ENCODE data around the gene AKR7A2.

The AKR7A2 gene

DNA sequence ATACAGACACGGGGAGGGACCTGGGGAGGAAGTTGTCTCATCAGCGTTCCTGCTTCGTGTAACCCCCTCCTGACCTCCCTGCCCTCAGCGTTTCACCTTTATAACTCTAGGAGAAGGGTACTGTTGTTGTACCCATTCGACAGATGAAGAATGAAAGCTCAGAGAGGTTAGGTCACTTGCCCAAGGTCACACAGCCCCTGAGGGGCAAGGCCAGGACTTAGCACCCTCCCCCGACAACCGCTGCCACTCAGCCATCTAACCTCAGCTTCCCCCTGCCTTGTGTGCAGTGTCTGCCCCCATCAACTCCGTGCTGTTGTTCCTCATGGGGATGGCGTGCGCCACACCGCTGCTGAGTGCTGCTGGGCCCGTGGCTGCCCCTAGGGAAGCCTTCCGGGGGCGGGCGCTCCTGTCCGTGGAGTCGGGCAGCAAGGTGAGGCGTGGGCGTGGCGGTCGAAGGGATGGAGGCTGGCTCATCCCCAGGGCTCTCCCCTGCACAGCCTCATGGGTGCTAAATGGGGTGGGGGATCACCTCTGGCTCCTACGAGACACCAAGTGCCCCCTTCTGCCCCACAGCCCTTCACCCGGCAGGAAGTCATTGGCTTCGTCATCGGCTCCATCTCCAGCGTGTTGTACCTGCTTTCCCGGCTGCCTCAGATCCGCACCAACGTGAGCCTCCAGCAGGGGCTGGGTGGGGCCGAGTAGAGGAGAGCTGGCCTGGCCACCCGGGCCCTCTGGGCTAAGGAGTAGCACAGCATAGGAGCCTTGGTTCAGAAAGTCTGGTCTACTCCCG lies 14.2 kb upstream of the AKR7A2 start:
- no peak overlapping the region for H3K4me3 ChIP-seq (ENCODE audit: low read depth, low read length)

DNA sequence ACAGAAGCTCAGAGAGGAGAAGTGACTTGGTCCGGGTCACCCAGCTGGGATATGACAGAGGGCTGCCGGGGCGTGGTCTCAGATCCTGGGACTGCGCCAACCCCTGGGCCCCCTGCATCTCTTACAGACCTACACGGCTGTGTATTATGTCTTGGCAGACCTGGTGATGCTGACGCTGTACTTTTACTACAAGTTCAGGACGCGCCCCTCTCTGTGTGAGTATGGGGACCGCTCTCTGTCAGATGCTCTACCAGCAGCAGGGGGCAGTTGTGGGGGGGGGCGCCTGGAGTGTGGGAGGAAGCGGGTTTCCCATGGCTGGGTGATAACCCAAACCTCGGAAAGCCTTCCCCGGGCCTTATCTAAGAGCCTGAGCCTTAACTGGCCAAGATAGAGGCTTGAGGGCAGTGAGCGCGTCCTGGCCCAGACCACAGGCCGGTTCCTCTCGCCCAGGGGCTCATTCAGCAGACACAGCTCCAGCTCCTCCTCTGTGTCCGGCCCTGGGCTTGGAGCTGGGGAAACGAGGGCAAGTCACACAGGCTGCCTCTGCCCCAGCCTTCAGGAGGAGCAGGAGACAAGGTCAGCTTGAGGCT lies 13.5 kb upstream of the AKR7A2 start:
- no peak overlapping the region for H3K4me3 ChIP-seq (ENCODE audit: low read depth, low read length)

DNA sequence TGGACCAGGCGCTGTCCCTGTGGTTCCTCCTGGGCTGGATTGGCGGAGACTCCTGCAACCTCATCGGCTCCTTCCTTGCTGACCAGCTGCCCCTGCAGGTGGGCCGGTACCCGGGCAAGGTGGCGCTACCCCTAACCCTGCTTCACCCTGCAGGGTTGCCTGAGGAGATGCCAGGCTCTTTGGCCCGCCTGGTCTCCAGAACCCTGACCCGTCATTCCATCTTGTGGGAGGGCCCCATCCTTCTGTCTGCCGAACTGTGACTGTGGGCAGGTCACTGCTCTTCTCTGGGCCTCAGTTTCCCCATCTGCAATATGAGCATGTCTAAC lies 12.7 kb upstream of the AKR7A2 start:
- H3K4me3 ChIP-seq (ENCODE audit: low read depth, low read length): no peak overlapping the region

DNA sequence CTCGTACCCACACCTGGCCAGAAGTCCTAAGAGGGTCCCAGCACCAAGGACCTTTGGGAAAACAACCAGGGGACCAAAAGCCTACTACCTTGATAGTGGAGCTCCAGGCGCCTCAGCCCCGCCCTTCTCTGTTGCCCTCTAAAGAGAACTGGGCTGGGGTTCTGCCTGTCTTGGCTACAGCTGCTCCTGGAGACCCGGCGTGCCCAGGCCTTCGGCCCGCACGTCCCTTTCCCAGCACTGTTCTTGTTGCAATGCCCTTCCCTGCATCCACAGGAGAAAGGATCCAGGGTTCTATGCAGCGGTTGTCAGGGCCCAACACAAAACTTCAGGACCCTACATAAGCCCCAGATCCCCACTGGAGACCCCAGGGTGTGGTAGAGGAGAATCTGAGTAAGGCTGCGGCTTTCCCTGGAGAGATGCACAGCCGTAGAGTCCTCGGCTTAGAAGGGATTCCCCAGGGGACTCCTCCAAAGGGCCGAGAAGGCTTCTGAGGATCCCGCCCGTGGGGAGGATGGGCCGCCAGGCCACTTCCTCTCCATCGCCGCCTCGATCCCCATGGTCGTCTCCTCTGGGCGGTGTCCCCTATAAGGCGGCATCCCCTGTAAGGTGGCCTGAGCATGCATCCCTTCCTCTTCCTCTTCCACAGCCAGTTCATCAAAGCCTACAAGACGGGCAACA lies 12.2 kb upstream of the AKR7A2 start:
- H3K4me3 ChIP-seq (ENCODE audit: low read depth, low read length): no peak overlapping the region

DNA sequence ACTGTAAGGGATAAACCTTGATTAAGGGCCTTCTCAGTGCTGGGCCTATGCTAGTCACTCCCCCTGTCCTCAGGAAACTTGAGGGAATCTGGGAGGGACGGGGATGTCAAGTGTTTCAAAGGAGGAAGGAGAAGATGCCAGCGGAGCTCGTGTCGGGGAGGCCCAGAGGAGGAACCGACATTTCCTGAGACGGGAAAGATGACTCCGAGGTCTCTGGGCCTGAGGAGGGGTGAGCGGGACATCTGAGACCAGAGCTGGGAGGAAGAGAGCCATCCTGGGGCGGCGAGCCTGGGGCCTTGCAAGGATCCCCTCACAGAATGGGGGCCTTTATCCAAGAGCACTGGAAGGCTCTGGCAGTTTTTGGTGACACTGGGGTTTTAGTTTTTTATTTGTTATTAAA lies 10.5 kb upstream of the AKR7A2 start:
- H3K4me3 ChIP-seq (ENCODE audit: low read depth, low read length): no peak overlapping the region

DNA sequence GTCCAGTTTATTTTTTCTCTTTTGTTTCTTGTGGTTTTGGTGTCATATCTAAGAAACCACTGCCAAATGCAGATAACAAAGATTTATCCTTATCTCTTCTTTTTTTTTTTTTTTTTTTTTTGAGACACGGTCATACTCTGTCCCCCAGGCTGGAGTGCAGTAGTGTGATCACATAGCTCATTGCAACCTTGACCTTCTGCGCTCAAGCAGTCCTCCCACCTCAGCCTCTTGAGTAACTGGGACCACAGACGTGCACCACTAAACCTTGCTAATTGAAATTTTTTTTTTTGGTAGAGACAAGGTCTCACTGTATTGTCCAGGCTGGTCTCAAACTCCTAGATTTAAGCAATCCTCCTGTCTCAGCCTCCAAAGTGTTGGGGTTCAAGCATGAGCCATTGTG lies 9.1 kb upstream of the AKR7A2 start:
- H3K4me3 ChIP-seq (ENCODE audit: low read depth, low read length): no peak overlapping the region

DNA sequence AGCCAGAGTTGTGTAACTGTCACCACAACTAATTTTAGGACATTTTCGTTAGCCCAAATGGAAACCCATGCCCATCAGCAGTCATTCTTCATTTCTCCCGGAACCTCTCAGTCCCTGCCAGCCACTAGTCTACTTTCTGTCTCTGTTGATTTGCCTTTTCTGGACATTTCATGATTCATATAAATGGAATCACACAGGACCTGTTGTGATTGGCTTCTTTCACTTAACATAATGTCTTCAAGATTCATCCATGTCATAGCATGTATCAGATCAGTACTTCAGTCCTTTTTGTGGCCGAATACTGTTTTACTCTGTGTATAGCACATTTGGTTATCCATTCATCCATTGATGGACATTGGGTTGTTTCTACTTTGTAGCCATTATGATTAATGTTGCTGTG lies 7.3 kb upstream of the AKR7A2 start:
- H3K4me3 ChIP-seq (ENCODE audit: low read depth, low read length): no peak overlapping the region

DNA sequence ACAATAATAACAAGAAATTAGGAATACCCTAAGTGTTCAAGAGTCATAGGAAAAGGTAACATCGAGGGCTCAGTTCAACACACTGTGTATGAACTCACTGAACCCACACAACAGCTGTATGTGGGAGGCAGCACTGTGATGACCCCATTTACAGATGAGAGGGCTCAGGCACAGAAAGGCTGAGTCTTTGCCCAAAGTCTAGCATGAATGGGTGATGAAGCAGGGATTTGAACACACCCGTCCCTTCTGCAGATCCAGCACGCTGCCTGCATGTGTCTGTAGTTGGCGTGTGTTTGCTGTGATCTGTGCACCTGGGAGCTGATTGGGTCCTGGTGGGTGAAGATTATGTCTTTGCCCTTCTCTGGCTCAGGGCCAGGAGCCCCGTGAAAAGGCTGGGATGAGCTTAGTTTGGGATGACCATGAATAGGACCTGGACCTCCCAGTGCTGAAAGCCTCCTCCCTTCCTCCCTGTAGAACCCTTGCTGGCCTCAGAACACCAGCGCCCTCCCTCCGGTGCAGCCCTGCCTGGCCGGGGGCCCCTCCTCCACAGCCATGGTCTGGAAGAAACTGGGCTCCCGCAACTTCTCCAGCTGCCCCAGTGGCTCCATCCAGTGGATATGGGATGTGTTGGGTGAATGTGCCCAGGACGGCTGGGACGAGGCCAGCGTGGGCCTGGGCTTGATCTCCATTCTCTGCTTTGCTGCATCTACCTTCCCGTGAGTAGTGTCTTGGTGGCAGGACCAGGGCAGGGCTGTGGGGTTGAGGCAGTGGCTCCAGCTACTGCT lies 5.4 kb upstream of the AKR7A2 start:
- H3K4me3 ChIP-seq (ENCODE audit: low read depth, low read length): no peak overlapping the region

DNA sequence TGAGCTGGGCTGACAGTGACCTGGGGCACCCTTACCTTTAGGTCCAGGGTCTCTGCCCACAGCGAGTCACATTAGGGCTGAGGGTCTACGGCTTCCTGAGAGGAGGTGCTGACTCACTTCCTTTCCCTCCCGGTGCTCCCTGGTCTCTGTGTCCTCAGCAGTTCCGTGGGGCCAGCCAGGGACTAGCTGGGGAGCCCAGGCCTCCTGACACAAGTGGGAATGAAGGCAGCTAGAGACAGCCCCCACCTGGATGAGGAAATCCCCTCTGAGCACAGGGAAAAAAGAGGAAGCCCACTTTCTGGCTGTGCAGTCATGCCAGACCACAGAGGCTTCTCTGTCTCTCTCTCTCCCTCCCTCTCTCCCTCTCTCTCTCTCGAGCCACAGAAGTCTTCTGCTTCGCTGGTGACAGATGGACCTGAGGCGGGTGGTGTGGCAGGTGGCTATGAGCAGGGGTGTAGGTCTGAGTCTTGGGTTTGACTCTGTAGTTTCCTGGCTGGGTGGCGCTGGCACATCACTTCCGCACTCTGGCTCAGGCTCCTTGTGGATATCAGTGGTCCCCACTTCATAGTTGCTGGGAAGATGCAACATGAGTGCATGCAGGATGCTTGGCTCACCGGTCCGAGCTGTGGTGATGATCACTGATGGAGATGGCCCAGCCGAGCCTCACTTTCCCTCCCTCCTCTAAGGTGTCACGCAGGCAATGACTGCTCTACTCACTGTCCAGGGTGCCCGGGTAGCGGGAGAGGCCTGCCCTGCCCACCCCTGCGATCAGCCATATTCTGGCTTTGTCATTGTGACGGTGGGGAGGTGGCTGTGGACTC lies 3.6 kb upstream of the AKR7A2 start:
- no peak overlapping the region for H3K4me3 ChIP-seq (ENCODE audit: low read depth, low read length)

DNA sequence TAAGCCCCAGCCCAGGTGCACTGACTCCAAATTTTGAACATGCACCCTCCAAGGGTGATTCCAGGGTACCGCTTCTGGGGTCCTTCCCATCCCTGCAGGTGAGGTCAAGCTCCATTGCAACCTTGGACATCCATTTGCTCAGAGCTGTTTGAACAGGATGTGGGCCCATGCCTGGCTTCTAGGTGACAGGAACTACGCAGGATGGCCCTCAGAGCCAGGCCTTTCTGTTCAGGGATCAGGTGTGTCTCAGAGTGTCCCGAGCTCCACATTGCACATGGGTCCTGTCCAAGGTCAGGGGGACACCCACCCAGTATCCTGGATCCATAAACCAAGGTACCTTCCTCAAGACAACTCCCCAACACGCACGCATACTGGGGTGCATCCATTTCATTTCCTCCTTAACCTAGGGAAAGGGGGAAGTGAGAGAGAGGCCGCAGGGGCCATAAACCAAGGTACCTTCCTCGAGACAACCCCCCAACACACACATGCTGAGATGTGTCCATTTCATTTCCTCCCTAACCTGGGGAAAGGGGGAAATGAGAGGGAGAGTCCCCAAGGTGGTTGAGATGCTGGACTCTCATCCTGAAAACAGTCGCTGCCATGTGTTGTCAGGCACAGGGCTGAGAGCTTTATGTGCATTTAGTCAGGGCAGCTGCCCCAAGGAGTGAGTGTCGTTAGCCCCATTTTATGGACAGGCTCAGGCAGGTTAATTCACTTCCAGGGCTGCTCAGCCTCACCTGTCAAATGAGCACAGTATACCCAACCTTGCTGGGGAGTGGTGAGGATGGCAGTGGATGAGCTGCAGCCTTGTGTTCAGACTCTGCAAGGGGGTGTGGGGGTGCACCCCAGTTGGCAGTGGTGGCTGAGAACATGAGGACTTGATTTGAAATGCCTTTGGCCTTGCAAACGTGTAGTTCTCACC lies 2.3 kb upstream of the AKR7A2 start:
- no peak overlapping the region for H3K4me3 ChIP-seq (ENCODE audit: low read depth, low read length)

DNA sequence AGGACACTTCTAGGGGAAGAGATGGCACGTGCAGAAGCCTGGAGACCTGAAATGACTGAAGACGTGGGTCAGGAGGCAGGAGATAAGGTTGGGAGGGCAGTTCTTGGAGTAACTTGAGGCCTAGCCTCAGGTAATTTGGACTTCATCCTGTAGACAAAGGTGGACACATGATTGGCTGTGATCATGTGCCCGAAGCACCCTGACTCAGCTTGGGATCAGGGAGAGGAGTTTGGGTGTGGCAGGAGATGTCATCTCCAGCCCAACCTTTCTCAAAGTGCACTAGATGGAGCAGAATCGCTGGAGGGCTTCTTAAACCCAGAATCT lies 1.7 kb upstream of the AKR7A2 start:
- no peak overlapping the region for H3K4me3 ChIP-seq (ENCODE audit: low read depth, low read length)

DNA sequence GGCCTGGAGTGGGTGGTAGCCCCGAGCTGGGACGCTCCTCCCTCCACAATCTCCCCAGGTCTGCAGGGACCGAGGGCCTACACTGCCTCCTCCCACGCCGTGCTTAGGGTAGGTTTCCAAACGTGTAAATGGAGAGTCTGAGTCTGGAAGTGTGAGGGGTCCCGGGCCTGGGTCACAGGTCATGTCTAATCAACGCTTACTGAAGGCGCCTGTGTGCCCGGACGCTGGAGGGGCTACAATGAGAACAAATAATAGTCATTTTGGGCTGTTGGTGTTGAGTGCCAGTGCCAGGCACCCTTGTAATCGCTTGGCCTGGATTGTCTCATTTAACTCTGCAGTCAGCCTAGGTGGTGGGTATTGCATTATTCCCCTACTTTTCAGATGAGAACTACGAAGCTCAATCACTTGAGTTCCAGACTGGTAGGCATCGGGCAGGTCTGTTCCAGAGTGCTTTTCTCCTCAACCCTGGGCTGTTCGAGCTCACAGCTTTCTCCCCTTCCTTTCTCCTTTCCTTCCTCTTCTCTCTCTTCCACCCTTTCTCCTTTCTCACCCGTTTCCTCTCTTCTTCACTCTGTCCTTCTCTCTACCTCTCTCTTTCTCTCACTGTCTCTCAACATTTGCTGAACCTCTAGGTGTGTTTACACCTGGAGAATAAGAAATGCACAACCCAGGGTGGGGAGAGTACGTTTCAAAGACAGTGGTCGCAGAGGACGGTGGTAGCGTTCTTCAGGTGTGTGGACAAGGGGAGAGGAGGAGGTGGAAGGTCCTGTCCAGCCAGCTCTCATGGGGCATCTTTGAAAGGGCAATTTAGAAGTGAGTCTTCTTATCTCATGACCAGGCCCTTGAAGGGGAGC lies 1.1 kb upstream of the AKR7A2 start:
- peak overlapping the region; percentile 81 for H3K4me3 ChIP-seq (ENCODE audit: low read depth, low read length)

DNA sequence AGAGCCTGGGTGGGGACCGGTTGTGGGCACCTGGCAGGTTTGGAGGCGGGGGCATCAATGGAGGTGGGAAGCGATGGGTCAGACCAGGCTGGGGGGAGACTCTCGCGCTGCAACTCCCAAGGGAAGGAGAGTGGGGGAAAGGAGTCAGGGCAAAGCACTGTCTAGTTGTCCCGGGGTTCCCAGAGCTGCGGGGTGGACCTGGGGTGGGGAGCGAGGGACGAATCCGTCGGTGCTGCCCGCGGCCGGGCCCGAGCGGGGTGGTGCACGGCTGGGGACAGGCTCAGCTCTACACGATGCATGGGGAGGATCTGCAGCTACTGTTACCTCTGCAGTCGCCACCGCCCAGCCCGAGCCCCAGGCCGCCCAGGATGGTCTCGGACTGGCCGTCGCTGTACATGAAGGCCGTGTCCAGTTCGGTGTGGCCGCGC lies 427 bp downstream of the AKR7A2 start:
- peak overlapping the region; percentile 81 for H3K4me3 ChIP-seq (ENCODE audit: low read depth, low read length)

DNA sequence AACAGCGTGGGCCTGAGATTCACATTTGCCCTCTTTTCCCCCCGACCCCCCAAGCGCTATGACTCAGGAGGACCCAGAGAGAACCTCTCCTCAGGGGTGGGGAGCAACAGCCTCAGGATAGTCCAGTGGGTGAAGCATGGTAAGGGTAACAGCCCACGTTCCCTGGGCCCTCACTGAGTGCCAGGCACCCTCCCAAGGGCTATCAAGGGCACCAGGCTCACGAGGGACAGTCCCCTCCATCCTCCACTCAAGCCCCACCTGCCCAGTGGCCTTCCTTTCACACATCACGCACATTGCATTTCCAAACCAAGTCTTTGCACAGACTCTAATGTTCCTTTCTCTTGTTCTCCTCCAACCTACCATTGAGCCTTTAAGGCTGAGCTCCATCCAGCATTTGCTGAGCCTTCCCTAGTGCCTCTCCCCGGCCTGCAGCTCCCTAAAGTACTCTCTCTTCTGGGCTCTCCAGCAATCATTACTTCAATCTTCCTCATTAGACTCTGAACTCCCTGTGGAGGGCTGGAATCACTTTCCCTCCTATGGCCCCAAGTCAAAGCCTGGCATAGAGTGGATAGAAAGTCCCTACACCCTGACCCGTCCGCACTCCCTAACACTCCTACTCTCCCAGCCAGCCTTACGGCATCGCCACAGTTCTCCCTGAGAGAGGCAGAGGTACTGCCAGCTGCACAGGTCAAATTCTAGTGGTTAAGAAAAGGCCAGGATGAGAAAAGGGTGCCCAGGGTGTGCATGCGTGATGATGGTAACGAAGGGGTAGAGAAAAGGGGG lies 1.0 kb downstream of the AKR7A2 start:
- peak overlapping the region; percentile 81 for H3K4me3 ChIP-seq (ENCODE audit: low read depth, low read length)

DNA sequence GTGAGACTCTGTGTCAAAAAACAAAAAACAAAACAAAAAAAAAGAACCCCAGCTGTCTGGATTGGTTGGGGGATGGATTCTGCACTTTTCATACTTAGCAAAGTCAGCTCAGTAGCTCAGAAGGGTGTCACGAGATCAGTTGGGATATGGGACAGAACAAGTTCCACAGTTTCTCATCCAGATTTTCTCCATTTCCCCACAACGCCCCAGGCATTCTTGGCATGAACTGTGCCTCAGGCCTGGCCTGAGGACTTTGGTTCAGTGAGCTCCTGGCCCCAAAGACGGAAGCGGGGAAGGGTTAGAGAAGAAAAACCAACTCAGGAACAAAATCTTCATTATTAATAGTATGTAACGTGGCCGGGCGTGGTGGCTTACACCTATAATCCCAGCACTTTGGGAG lies 1.9 kb downstream of the AKR7A2 start:
- H3K4me3 ChIP-seq (ENCODE audit: low read depth, low read length): no peak overlapping the region

DNA sequence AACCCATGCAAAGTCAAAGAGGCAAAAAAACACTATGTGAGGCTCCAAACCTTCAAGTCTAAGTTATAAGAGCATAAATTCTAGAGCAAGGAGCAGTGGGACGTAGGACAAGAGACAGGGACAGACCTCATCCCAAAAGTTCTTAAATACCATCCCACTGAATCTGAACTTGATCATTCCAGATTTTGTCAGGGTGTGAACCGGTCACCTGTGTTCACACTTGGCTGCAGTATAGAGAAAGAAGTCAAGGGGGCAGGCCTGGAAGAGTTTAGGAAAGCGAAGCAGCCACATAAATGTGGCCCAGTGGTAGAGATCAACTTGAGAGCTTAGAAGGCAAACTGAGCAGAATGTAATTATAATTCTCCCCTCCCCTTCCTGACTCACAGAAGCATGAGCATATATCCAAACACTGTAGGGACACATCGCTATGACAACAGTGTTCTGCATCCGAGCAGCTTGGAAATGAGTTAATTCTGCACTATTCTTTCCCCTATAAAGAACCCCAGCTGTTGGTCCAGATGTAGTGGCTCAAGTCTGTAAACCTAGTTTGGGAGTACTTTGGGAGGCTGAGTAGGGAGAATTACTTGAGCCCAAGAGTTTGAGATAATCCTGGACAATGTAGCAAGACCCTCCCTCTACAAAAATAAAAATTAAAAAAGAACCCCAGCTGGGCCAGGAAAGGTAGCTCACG lies 2.7 kb downstream of the AKR7A2 start:
- H3K4me3 ChIP-seq (ENCODE audit: low read depth, low read length): no peak overlapping the region

DNA sequence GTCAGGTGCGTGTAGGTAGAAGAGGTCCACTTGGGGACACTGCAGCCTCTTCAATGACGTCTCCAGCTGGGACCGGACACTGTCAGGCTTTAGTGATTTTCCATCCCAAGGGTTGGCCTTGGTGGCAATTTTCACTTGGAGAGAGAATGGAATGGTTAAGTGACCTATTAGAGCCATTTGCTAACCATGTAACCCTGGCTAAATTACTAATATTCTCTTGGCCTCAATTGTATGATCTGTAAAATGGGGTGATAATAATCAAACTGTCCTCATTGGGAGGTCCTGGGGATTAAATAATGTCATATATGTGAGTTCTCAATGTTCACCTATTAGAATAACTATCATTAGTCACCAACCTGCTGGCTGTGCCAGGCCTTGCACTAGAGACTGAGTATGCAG lies 3.4 kb downstream of the AKR7A2 start:
- H3K4me3 ChIP-seq (ENCODE audit: low read depth, low read length): no peak overlapping the region
